GM21367 (cell line): ENCODE results near the gene PTPRE.

Experiments used
- ATAC-seq: cut with Tn5 transposase; IDR thresholded peaks from one replicate; pipeline ENCODE4 v1.9.1; 2021; ENCODE audit not compliant: unreplicated experiment

Gene PTPRE

GRCh38 chr10:127922675-127923366 is 15.9 kb downstream of the PTPRE start:
- ATAC-seq: no peak

- no peak for ATAC-seq
Observed at GRCh38 chr10:127923646-127924045, 16.7 kb downstream of the PTPRE start.

GRCh38 chr10:127925471-127926207 is 18.7 kb downstream of the PTPRE start:
- no peak for ATAC-seq

- ATAC-seq: no peak
Observed at GRCh38 chr10:127926455-127926854, 19.6 kb downstream of the PTPRE start.

GRCh38 chr10:127928021-127928806 is 21.3 kb downstream of the PTPRE start:
- no peak for ATAC-seq

- ATAC-seq: no peak
Observed at GRCh38 chr10:127932521-127933270, 25.8 kb downstream of the PTPRE start.

- ATAC-seq: no peak
Observed at GRCh38 chr10:127933271-127933670, 26.4 kb downstream of the PTPRE start.

- no peak for ATAC-seq
Observed at GRCh38 chr10:127934383-127934782, 27.5 kb downstream of the PTPRE start.

- no peak for ATAC-seq
Observed at GRCh38 chr10:127935071-127935561, 28.2 kb downstream of the PTPRE start.

GRCh38 chr10:127937069-127937468 is 30.2 kb downstream of the PTPRE start:
- no peak for ATAC-seq

- no peak for ATAC-seq
Observed at GRCh38 chr10:127937915-127938463, 31.1 kb downstream of the PTPRE start.

GRCh38 chr10:127939786-127940330 is 33.0 kb downstream of the PTPRE start:
- ATAC-seq: no peak

GRCh38 chr10:127940866-127941640 is 34.1 kb downstream of the PTPRE start:
- ATAC-seq: no peak

GRCh38 chr10:127942811-127943210 is 35.9 kb downstream of the PTPRE start:
- no peak for ATAC-seq

GRCh38 chr10:127943336-127943910 is 36.5 kb downstream of the PTPRE start:
- no peak for ATAC-seq

GRCh38 chr10:127944256-127944655 is 37.4 kb downstream of the PTPRE start:
- ATAC-seq: no peak

GRCh38 chr10:127945341-127945758 is 38.4 kb downstream of the PTPRE start:
- ATAC-seq: no peak

GRCh38 chr10:127945948-127946711 is 39.2 kb downstream of the PTPRE start:
- no peak for ATAC-seq
